SW480 (cell line): ENCODE data around the gene BMP6.

Source experiments
- DNase-seq: peaks from one replicate; pipeline ENCODE4 v3.0.0-alpha.2; 2016; ENCODE audit warnings: low spot score

Gene BMP6

DNA sequence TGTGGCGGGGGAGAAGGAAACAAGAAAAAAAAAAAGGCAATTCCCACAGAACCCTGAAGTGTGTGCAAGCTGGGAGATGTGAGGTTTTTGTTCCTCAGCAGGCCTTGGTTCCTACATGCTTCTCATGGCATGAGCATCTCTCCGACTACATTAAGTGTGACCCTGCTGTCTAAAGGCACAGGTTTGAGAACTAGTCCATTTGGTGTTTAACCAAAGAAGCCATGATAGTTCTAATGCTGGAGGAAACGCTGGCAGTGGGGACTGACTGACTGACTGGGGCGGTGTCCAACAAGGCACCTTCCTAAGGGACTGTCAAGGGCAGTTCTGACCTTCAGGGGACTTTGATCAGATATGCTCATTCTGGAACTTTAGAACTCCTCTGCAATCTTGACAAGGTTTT, 180.8 kb downstream of the BMP6 start:
- DNase-seq = no peak

DNA sequence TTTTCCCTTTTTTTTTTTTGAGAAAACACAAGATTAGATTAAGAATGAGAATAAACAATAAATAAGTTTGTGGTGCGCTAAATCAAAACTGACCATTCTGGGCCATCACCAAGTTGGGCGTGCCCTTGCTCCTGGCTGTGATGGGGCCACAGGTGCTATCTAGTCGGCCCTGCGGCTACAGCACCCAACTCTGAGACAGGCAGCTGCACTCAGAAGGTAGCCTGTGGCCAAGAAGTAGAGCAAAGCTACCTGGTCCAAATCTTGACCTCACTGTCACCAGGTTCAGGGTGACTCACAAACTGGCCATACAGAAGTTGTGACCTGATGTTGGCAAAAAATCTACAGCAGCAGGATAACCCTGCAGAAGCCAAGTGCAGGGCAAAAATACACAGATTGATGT, 181.3 kb downstream of the BMP6 start:
- no peak for DNase-seq

DNA sequence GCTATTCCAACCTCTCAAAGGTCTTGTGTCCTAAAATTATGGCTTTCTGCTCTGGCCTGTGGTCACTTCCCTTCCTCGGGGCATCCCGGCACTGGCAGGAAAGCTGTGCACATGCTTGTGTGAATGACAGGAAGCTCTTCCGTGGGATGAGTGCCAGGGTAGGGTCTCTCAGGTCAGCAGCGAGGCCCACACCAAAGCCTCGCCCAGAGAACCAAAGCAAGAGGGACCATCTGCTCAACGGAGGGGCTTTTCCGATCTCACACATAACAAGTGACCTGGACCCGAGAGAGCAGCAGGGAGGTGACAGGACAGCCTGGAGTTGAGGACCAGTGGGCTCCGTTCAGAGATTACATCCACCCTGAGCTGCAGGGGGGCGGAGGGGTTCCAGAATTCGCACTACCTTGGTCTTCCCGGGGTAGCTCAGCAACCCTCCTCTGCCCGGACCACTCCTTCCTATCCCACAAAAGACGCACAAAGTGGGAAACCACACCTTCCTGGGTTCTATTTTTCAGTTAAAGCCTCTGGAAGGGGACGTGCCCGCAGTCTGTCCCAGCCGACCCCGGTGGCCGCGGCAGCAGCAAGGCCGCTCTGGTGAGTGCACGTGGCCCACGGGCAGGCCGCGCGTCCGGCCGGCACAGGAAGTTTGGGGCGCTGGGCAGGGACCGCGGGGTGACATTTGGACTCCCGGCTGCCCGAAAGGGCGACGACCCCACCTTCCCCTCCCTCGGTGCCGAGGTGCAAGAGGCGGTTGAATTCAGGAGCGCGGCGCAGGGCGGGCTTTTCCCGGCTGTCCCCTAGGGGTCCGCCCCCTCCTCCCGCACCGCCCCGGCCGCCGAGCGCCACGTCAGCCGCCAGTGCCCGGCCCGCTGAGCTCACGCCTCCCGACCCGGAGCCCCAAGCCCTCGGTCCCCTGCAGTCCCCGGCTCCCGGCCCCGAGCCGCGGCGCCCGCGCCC, 183.7 kb downstream of the BMP6 start:
- DNase-seq = peak; percentile 18

DNA sequence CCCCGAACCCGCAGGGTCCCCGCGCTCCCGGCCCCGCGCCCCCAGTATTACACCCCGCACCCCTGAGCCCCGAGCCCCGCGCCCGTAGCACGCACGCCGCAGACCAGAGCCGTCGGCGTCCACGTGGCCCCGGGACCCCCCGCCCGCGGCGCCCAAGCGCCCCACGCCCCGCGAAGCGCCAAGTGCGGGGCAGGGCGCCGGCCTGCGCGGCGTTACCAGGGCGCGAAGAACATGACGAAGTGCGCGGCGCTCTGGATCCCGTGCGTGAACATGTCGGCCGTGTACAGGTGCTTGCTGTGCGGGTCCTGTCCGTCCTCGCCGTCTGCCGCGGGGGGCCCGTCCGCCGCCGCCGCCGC, 184.4 kb downstream of the BMP6 start:
- no peak for DNase-seq

DNA sequence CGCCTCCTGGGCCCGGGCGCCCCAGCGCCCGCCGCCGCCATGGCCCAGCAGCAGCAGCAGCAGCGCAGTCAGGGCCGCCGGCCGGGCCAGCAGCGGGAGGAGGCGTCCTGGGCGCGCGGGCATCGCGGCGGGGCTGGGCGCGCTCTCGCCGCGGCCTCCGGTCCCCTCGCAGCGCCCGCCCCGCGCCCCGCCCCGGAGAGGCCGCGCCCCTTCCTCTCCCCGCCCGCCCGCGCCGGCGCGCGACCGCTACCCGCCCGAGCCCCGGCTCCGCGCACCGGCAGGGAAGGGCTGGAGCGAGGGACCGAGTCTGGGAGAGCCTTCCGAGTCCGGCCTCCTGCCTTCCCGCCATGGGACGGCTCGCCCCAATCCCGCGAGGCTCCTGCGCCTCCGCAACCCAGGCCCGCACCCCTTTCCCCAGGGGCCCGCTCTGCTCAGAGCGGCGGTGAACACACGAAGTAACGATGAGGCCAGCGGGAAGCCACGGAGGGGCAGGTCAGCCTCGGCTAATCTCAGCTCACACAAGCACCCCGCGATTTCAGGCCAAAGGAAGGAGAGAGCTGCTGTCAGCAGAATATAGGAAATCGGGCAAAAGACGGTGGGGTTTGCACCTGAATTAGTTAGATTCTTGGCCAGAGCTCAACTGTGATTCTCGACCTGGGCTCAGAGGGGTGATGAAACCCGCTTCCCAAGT, 184.9 kb downstream of the BMP6 start, which contains the start of gene TXNDC5:
Gene TXNDC5, minus strand, starts transcription at position 135 of the 691 bp plus-strand sequence. Its CDS starts 12 bp downstream, at position 123.
- DNase-seq = peak; percentile 53

DNA sequence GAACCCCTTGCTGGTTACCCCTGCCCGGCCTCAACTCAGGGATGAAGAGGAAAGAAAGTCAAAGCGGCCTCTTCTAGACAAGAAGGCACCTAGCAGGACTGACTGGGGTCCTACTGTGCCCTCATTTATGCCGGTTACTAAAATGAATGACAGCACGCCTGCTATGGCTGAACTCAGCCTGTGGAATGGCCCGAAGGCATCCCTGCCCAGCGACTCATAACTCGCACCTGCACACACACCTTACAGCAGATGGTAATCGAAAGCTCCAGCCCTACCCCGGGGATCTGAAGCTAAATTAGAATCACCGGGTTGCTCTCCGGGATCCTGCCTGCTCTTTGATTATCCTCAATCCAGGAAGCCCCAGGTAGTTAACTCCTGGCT, 185.4 kb downstream of the BMP6 start:
- peak; percentile 13 for DNase-seq

DNA sequence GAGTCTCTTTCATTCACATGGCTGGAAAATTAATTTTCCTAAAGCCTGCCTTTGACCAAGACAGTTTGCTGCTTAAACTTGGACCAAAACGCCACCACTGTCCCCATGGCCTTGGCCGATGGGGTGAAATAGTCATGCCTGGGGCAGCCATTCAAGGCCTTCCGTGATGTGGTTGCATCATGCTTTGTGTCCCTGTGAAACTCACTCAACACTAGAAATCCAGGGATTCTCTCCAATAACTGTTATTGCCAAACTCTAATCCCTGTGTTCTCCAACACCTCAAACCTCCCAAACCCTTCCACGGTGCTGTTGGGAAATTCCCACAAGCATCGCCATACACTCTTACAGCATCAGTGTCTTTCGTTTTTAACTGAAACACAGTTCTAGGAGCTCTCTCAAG, 186.1 kb downstream of the BMP6 start:
- no peak for DNase-seq

DNA sequence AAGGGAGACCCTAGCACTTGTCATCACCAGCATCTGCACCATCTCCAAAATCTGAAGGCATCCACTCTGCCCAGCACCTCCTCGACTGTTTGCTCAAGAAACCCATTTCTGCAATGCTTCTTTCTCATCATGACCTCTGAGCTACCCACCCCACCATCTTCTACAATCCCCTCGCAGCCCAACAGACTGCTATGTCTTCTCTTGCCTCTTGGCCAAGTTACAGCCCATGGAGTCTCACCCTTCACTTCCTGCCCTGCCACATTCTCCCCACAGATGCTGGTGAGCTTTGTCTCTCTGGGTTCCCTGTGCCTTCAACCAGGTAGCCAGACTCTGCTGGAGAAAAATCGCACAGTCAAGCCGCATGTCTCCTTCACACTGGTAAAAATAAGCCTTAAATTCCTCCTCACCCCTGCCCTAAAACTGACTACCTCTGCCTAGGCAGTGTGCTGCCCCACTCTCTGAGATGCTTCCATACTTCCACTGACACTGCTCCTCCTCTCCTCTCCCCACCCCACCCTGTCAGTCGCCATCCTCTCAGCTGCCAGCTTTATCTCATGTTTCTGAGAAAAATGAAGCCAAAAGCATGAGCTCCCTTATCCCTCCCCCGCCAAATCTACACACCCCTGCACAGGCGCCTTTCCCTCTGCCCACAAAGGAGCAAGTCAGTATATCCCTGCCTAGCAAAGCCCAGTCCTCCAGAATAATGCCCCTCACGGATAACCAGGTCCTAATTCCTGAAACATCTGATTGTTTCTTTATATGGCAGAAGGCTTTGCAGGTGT, 187.0 kb downstream of the BMP6 start:
- DNase-seq = no peak

DNA sequence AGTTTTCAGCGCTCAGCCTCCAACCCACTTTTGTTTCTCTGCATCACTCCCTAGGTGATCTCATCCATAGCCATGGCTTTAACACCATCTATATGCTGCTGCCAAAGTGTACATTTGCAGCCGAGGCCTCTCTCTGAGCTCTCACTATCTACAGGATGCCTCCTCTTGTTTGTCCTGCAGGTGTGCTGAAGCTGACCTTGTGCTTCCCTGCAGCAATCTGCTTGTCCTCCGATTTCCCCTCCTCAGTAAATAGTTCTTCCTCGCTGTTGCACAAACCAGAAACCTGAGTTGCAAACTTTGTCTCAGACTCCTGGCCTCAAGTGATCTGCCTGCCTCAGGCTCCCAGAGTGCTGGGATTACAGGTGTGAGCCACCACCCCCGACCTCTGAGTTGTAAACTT, 188.4 kb downstream of the BMP6 start:
- no peak for DNase-seq

DNA sequence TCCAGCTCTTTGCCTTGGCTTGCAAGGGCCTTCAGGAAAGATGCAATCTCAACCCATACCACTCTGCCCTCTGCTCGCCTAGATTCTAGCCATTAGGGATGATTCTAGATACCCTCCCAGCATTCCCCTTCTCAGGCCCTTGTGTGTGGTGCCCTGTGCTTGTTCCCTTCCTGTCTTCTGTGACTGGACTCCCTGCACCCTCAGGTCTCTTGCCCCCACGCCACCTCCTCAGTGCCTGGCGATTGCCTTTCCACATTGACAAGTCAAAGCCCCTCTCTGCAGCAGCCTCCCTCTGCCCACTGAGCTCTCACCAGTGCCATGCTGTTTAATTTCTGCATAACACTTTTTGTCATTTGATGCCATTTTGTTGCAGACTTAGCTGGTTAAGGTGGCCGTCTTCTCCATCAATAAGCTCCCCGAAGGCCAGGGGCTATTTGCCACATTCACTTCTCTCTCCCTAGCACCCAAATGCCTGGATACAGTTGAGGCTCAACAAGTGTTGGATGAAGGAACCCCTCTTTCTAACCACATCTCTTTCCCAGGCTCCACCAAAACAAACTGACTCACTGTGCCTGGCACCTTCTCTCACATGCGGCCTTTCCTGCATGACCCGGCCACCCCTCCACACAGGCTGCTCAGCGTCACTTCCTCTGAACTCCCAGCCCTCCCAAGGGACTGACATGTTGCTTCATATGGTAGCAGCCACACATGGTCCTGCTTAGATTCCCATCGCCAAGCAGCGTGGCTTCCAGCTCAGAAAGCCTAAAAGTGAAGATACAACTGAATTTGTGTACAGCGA, 189.3 kb downstream of the BMP6 start:
- no peak for DNase-seq

DNA sequence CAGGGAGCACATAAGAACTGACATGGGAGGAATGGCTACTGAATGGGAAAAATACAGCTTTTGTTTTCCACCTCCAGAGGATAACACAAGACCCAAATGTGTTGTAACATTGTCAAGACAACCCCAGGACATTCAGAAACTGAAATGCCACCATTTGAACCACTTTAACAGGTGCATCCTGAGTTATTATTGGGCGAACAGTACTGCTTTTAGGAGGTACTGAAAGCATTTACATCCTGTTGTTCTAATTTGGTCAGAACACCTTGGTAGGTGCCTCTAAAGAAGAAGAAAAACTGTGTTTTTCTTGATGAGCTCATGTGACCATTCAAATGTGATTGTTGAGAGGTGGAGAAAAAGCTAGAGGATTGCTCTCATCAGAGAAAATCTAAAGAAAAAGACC, 191.1 kb downstream of the BMP6 start:
- no peak for DNase-seq

DNA sequence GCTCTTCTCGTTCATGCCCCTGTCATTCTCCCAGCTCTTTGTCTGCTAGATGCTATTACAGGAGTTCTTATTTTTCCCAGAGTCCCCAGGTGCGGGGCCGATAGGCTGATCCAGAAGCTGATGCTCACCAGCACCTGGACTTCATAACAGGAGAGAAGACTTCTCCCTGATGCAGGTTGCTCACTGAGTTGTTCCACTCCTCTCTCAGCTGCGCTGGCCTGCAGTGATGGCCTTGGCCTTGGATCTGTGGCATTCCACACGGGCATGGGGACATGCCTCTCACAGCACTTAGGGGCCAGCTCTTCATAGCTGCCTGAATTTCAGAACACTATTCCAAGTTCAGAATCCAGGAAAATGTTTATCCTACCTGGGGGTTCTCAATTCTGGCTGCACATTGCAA, 191.8 kb downstream of the BMP6 start:
- DNase-seq = no peak

DNA sequence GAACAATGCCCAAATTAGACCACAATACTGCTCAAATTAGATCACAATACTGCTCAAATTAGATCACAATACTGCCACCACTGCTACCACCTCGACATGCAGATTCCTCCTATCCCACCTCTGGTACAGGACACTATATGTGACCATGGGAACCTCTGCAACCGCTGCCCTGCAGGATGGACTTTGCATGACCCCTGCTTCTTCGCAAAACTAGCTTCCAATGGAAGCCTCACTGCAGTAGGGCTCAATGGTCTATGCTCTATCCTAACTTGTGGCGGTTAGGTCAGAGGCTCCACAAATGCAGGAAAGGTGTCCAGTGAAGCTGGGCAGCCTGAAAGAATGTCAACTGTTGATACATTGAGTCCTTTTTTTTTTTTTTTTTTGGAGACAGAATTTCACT, 192.5 kb downstream of the BMP6 start:
- no peak for DNase-seq

DNA sequence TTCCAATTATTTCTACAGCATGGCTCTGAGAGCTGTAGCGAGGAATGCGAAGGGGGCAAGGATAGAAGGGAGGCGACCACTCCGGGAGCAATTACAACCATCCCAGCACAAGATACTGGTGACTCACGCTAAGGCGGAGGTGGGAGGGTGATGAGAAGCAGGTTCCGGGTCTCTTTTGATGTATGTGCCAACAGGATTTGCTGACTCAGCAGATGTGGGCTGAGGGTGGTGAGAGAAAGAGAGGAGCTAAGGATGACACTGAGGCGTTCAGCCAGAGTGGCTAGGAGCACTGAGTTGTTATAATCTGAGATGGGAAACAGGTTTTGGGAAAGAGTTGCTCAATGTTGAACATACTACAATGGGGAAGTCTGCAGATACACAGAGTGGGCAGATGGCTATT, 194.0 kb downstream of the BMP6 start:
- DNase-seq = peak; percentile 76

DNA sequence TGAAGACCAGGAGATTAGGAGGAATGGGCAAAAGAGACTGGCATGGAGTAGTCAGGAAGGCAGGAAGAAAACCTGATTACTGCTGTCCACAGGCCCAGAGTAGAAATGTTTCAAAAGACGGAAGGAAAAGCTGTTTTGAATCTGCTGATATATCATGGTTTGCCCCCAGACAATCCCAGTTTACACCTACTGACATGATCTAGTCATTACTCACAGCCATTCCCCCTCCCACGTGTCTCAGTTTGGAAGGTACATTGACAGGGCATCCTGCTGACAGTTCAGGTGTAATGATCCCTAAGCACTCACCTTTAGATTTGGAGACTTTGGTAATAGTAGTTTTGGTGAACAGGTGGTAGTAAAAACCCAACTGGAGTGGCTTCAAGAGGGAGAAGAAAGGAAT, 194.5 kb downstream of the BMP6 start:
- peak; percentile 46 for DNase-seq

DNA sequence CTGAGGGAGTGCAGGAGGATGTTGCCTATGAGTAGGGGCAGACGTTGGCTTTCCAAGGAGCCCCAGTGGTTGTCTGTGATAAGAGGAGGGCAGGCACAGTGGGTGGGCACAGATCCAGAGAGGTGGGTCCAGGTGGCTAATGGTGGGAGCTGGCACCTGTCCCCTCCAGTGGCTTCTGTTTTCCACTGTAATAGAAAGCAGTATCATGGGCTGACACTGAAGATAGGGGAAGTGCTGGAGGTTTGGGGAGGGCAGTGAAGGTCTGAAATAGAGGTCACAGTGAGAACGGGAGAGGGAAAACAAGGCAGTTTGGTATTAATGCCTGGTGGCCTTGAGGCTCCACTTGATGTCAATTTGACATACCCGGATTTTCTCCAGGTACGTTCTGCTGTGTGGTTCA, 195.1 kb downstream of the BMP6 start:
- no peak for DNase-seq

DNA sequence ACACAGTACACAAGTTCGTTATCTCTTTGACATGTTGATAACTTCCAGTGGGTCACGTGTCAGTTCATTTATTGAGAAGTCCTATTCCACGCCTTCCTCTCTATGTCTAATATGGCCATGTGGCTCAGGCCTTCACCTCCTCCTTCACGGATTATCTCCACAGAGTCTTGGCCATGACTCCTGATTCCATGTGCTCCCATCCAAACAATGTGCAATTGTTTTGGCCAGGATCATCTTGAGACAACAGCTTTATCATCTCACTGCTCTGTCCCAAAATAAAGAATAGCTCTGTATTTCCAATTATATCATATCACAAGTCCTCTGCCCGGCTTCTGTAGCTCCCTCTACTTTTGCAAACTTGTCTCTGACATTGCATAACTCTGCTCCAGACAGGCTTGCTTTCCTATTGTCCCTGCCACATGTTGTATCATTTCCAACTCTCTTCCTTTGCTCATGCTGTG, 195.8 kb downstream of the BMP6 start:
- no peak for DNase-seq

DNA sequence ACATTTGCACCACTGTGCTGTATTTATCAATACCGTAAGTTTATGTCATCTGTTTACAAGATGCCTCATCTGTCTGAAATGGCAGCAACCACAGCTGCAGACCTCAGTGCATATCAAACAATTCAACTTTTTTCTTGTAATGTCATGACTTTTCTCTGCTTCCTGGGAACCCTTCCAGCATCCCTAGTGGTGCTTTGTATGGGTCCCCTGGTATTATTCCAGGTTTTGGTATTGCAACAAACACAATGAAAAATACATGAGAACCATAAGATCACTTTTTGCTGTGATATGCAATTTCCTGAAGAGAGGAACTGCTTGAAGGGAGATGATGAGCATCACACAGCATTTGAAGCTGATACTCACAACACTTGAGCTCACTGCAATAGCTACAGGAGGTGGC, 196.7 kb downstream of the BMP6 start:
- DNase-seq = no peak

DNA sequence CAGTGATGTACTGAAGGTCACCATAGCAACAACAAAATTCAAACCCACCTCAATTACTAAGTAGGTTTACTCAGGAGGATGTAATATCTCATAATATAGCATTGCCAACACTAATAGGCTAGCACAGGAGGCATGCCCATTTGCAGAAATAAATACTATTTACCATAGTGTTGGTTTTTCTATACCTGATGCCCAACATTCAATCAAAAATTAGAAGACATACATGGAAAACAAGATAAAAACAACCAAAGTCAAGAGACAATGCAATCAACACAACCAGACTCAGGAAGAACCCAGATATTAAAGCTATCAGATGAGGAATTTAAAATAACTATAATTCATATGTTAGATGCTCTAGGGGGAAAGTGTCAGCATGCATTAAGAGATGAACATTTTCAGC, 199.0 kb downstream of the BMP6 start:
- DNase-seq = no peak
